Measurements from ENCODE around the gene KIF23. TPM values are rescaled to one million over a fixed set of nuclear protein-coding genes. Genes with fewer than 3 reads are reported as not detected.

KIF23 gene
- total RNA-seq, 1 experiment from 2014 or later: 87.8 TPM

DNA sequence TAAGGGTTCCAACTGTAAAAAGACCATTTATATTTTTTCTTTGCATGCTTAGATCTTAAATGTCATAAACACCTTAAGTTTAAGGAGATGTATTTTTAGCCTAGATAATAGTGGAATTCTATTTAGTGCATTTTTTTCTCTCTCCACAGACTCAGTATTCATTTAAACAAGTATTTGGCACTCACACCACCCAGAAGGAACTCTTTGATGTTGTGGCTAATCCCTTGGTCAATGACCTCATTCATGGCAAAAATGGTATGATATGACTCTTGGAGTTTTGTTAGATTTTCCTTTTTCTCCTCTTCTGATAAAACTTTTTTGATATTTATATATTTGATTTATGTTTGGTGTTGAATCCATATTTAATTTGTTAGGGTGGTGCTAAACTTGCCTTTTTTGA is 7.3 kb downstream of the KIF23 start:
- DNase-seq (ENCODE audit: low spot score): no peak
- Mint-ChIP-seq H3K27ac (no peak overlapping the region), H3K36me3 (peaks cover 79% of the 10 kb centered on the region), H3K27me3 (ENCODE audit: low read depth) (no peaks in the 10 kb centered on the region), H3K9me3 (no peaks in the 10 kb centered on the region), H3K4me3 (no peak overlapping the region), H3K4me1 (0 out of 2 replicates have a peak, but pooled peaks cover under 1% of the 10 kb centered on the region)
- ChIA-PET POLR2A (no interaction called here), CTCF (no interaction called here)
- TF ChIP-seq, protein P1, sequence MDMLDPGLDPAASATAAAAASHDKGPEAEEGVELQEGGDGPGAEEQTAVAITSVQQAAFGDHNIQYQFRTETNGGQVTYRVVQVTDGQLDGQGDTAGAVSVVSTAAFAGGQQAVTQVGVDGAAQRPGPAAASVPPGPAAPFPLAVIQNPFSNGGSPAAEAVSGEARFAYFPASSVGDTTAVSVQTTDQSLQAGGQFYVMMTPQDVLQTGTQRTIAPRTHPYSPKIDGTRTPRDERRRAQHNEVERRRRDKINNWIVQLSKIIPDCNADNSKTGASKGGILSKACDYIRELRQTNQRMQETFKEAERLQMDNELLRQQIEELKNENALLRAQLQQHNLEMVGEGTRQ (CRISPR knock-in tag; IDR thresholded peaks at IDR 0.05): no peak
- no peak for TF ChIP-seq ZNF416 (CRISPR knock-in tag; IDR thresholded peaks at IDR 0.05)
- no peak for TF ChIP-seq FOXJ3 (CRISPR knock-in tag; IDR thresholded peaks at IDR 0.05; ENCODE audit: borderline replicate concordance)
- no peak for TF ChIP-seq E2F5 (CRISPR knock-in tag; IDR thresholded peaks at IDR 0.05)
- TF ChIP-seq FOXP4 (CRISPR knock-in tag; IDR thresholded peaks at IDR 0.05): no peak
- TF ChIP-seq SMAD3 (CRISPR knock-in tag; IDR thresholded peaks at IDR 0.05; ENCODE audit: borderline replicate concordance): no peak
- TF ChIP-seq, protein P2, sequence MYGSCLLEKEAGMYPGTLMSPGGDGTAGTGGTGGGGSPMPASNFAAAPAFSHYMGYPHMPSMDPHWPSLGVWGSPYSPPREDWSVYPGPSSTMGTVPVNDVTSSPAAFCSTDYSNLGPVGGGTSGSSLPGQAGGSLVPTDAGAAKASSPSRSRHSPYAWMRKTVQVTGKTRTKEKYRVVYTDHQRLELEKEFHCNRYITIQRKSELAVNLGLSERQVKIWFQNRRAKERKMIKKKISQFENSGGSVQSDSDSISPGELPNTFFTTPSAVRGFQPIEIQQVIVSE (CRISPR knock-in tag; IDR thresholded peaks at IDR 0.05; ENCODE audit: borderline replicate concordance): no peak
- no peak for TF ChIP-seq MYBL2 (CRISPR knock-in tag; IDR thresholded peaks at IDR 0.05)
- TF ChIP-seq NR2C2 (CRISPR knock-in tag; IDR thresholded peaks at IDR 0.05): no peak
- TF ChIP-seq SMAD4 (CRISPR knock-in tag; IDR thresholded peaks at IDR 0.05): no peak
- TF ChIP-seq, protein P3, sequence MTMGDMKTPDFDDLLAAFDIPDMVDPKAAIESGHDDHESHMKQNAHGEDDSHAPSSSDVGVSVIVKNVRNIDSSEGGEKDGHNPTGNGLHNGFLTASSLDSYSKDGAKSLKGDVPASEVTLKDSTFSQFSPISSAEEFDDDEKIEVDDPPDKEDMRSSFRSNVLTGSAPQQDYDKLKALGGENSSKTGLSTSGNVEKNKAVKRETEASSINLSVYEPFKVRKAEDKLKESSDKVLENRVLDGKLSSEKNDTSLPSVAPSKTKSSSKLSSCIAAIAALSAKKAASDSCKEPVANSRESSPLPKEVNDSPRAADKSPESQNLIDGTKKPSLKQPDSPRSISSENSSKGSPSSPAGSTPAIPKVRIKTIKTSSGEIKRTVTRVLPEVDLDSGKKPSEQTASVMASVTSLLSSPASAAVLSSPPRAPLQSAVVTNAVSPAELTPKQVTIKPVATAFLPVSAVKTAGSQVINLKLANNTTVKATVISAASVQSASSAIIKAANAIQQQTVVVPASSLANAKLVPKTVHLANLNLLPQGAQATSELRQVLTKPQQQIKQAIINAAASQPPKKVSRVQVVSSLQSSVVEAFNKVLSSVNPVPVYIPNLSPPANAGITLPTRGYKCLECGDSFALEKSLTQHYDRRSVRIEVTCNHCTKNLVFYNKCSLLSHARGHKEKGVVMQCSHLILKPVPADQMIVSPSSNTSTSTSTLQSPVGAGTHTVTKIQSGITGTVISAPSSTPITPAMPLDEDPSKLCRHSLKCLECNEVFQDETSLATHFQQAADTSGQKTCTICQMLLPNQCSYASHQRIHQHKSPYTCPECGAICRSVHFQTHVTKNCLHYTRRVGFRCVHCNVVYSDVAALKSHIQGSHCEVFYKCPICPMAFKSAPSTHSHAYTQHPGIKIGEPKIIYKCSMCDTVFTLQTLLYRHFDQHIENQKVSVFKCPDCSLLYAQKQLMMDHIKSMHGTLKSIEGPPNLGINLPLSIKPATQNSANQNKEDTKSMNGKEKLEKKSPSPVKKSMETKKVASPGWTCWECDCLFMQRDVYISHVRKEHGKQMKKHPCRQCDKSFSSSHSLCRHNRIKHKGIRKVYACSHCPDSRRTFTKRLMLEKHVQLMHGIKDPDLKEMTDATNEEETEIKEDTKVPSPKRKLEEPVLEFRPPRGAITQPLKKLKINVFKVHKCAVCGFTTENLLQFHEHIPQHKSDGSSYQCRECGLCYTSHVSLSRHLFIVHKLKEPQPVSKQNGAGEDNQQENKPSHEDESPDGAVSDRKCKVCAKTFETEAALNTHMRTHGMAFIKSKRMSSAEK (CRISPR knock-in tag; IDR thresholded peaks at IDR 0.05; ENCODE audit: borderline replicate concordance): no peak
- TF ChIP-seq FOXP1 (CRISPR knock-in tag; IDR thresholded peaks at IDR 0.05; ENCODE audit: borderline replicate concordance): no peak
- ATAC-seq: no peak

GRCh38 chr15:69422336-69422895 is 8.3 kb downstream of the KIF23 start:
- H3K36me3 Mint-ChIP-seq: peaks cover 82% of the 10 kb centered on the region
- no peaks in the 10 kb centered on the region for H3K27me3 Mint-ChIP-seq (ENCODE audit: low read depth)
- no peak overlapping the region for H3K4me3 Mint-ChIP-seq
- no peak overlapping the region for H3K27ac Mint-ChIP-seq
- DNase-seq (ENCODE audit: low spot score) (no peak), ATAC-seq (no peak)
- H3K9me3 Mint-ChIP-seq: no peaks in the 10 kb centered on the region
- ChIA-PET CTCF (no interaction called here), POLR2A (no interaction called here)
- no peaks in the 10 kb centered on the region for H3K4me1 Mint-ChIP-seq
- TF ChIP-seq MLX (CRISPR knock-in tag; IDR thresholded peaks at IDR 0.05) (no peak), AR (CRISPR knock-in tag; IDR thresholded peaks at IDR 0.05) (no peak), KAT7 (CRISPR knock-in tag; IDR thresholded peaks at IDR 0.05; ENCODE audit: borderline replicate concordance) (no peak), CTCF (IDR thresholded peaks at IDR 0.05) (no peak), MYBL2 (CRISPR knock-in tag; IDR thresholded peaks at IDR 0.05) (no peak), ZNF423 (CRISPR knock-in tag; IDR thresholded peaks at IDR 0.05) (no peak), ZSCAN18 (CRISPR knock-in tag; IDR thresholded peaks at IDR 0.05) (no peak), NFATC4 (CRISPR knock-in tag; IDR thresholded peaks at IDR 0.05) (no peak), ZNF416 (CRISPR knock-in tag; IDR thresholded peaks at IDR 0.05) (no peak)
